ENCODE measurements around the gene RBP3. TPM values are rescaled to one million over a fixed set of nuclear protein-coding genes. Genes with fewer than 3 reads are reported as not detected.

Gene RBP3
- total and polyA plus RNA-seq, 2 donors (not counting 3 experiments of a cell fraction or from before 2014, with no cell fraction given): not detected

GRCh38 chr10:47400786-47401185 lies 52.6 kb downstream of the RBP3 start:
- dilution Hi-C loops (cut with MboI; ENCODE audit: extremely low pct_ligation_motif_present, low sequenced_read_pairs): no loop called here
- ChIA-PET POLR2A (no interaction called here), CTCF (no interaction called here)
- H3K27ac ChIP-seq (ENCODE audit: insufficient read depth, low read depth, low read length): no peak overlapping the region
- peaks cover 2 to 3% of the 10 kb centered on the region in 2 experiments for H3K27me3 ChIP-seq (ENCODE audit: control insufficient read depth in 2 of 2, insufficient read depth in 2 of 2, low read length in 2 of 2)
- H3K4me2 ChIP-seq (ENCODE audit: insufficient read depth, low read length): no peak overlapping the region
- no peaks in the 10 kb centered on the region for H3K79me2 ChIP-seq (ENCODE audit: control insufficient read depth, insufficient read depth, low read length)
- intact Hi-C loops (cut with micrococcal nuclease): no loop called here
- DNase-seq (ENCODE audit: low read depth, low spot score) (no peak), FAIRE-seq (no peak)
- no peaks in the 10 kb centered on the region for H4K20me1 ChIP-seq (replicated peaks; ENCODE audit: control insufficient read depth, extremely low read depth, insufficient read depth, low read length)
- no peaks in the 10 kb centered on the region for H3K9me3 ChIP-seq (replicated peaks; ENCODE audit: control insufficient read depth, insufficient read depth, low read length)
- H3K4me3 ChIP-seq (replicated peaks in 1 of 3; ENCODE audit: insufficient read depth in 1 of 3, low read depth in 1 of 3, low read length in 3 of 3): no peak overlapping the region
- H3K4me1 ChIP-seq (ENCODE audit: control insufficient read depth, extremely low read depth, insufficient read depth, low read length): peaks cover 18% of the 10 kb centered on the region
- no peaks in the 10 kb centered on the region for H3K9me1 ChIP-seq (replicated peaks; ENCODE audit: control insufficient read depth, extremely low read depth, insufficient read depth, low read length)
- no peaks in the 10 kb centered on the region for H3K36me3 ChIP-seq (ENCODE audit: control insufficient read depth in 2 of 2, extremely low read depth in 1 of 2, insufficient read depth in 2 of 2, low read length in 2 of 2)
- TF ChIP-seq MAX (IDR thresholded peaks at IDR 0.05; ENCODE audit: insufficient read depth, insufficient read length) (no peak), POLR2A (IDR thresholded peaks at IDR 0.05; ENCODE audit: low read depth, low read length) (no peak), EZH2 (IDR thresholded peaks at IDR 0.05; ENCODE audit: borderline replicate concordance, low read depth, low read length, severe bottlenecking) (no peak), FOS (IDR thresholded peaks at IDR 0.05; ENCODE audit: borderline replicate concordance, insufficient read depth, low read length) (no peak), MYC (IDR thresholded peaks at IDR 0.05; ENCODE audit: low read depth, low read length) (no peak), JUN (IDR thresholded peaks at IDR 0.05; ENCODE audit: borderline replicate concordance, insufficient read depth, insufficient read length, low read depth) (no peak), GATA2 (IDR thresholded peaks at IDR 0.05; ENCODE audit: insufficient read depth, insufficient read length, low read depth, low read length) (no peak), CTCF (IDR thresholded peaks at IDR 0.05; ENCODE audit: extremely low read depth in 1 of 2, insufficient read depth in 1 of 2, low read depth in 1 of 2, low read length in 2 of 2) (no peak), POLR2AphosphoS5 (IDR thresholded peaks at IDR 0.05; ENCODE audit: insufficient read depth, low read depth, low read length) (no peak)
- H2AFZ ChIP-seq (ENCODE audit: low read depth, low read length): no peak overlapping the region
- no peak overlapping the region for H3K9ac ChIP-seq (replicated peaks; ENCODE audit: extremely low read depth, insufficient read depth, low read length)
- no TSS peak for BruUV-seq (replicated peaks)

Data from endothelial cell of umbilical vein (primary cell).